Heart left ventricle (tissue), 13 donors: Measurements from ENCODE around the gene DNAJC24.

Source experiments
- CTCF ChIP-seq, 12 donors: fragments of 200-600 bp; sonication (generic) in 4 of 12; IDR thresholded peaks; one replicate each; pipeline versions ENCODE4 v1.5.0 to v1.8.0; 2018 to 2022; ENCODE audit warnings: antibody characterized with exemption in 12 of 12, mild to moderate bottlenecking in 5 of 12
- POLR2A ChIP-seq, 2 donors: fragments of 450-650 bp; IDR thresholded peaks; one replicate each; pipeline ENCODE4 v1.6.1; 2017; ENCODE audit warnings: antibody characterized with exemption in 2 of 2, mild to moderate bottlenecking in 2 of 2, moderate library complexity in 2 of 2
- donor health status: ischemic (EF 13 %, LVEDD 7.1; RV severe dilation, severe dysfunction).
- donor health status: DM: no; HTN: yes; CAD: no.
- donor health status: DM: no; HTN: no; CAD: no.
- donor health status: ischemic (EF 25% LVEDD 6.9; RV normal size, moderate dysfunction).
- donor health status: ischemic (EF 25% LVEDD 5.7; RV mildly dilated, moderate dysfunction).
- donor health status: ischemic (EF 35%, LVEDD 5.7; RV mildly dilated, moderate dysfunction).
- donor health status: nonischemic (EF 11% LVEDD 7.7; RV severe dilation, severe dysfunction).
- donor health status: DM: yes; HTN: yes; CAD: no.
- donor health status: PGD.
- donor health status: ischemic (EF 29% LVEDD 5.4; RV normal size, mild dysfunction).
- donor health status: nonischemic (EF 23%, LVEDD 6.1; RV moderate dilation, normal function).

- TF ChIP-seq CTCF (IDR thresholded peaks at IDR 0.05), result no peak
- no peak for TF ChIP-seq POLR2A (IDR thresholded peaks at IDR 0.05)
Observed at GRCh38 chr11:31479066-31479465, 109.4 kb downstream of the DNAJC24 start.
